NAMALWA (cell line): ENCODE measurements around the gene PIK3C3.
"Not testable (repeated sequence)": the region's sequence is repeated elsewhere in the genome, so short reads cannot be mapped to it uniquely, and the experiment has no call there.

Source experiments
- DNase-seq: peaks from one replicate; pipeline ENCODE4 v3.0.0-alpha.2; 2015; ENCODE audit warnings: low spot score

PIK3C3 gene

DNA sequence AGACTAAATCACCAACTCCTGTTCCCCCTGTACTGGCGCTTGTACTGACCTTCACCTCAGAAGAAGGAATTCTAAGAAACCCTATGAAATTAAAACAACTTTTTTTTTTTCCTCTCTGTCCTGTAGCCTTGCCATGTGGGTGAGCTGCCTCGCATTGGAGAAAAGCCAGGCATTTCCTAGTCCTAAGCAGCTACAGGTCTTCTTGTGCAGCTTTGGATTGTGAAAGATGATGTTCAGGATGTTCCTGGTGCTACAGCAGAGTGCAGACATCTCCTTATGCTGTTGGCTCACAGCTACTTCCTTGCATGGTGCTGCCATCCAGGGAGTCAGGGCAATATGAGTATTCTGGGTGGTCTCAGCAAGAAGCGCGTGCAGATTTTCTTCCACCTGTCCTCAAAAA, 11.9 kb downstream of the PIK3C3 start:
- DNase-seq, result no peak

DNA sequence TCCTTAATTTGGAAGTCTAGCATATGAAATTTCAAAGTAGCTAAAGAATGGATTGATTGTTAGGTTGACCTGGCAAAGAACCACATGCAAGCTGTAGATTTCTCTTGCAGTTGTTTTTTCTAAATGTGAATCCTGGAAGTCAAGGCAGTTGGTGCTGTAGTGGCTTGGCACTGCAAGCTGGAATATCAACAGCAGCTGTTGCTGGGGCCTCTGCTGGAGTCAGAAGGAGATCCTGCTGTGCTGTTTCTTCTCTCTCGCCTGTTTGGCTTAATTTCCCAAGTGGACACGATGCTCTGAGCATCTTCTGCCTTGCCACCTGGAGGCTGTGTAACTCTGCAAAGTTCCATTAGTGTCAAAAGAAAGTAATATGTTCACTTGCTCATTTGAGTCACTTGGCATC, 12.6 kb downstream of the PIK3C3 start:
- no peak for DNase-seq

DNA sequence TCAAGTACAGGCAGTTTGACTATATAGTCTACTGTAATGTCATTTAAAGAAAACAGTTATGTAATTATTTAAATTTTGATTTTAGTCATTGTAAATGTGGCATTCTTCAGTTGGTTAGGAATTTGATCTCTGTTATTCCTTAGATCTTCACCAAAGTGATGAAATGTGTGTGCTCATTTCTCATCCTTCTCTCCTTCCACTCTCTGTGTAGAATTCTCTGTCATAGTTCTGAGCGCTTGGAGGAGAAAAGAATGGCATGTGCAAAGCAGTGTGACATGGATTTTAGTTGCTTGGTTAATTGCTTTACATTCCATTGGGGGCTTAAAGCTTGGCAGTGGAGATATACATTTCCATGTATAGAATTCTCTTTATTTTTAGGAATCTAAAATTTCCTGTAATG, 14.8 kb downstream of the PIK3C3 start:
- DNase-seq, result no peak

DNA sequence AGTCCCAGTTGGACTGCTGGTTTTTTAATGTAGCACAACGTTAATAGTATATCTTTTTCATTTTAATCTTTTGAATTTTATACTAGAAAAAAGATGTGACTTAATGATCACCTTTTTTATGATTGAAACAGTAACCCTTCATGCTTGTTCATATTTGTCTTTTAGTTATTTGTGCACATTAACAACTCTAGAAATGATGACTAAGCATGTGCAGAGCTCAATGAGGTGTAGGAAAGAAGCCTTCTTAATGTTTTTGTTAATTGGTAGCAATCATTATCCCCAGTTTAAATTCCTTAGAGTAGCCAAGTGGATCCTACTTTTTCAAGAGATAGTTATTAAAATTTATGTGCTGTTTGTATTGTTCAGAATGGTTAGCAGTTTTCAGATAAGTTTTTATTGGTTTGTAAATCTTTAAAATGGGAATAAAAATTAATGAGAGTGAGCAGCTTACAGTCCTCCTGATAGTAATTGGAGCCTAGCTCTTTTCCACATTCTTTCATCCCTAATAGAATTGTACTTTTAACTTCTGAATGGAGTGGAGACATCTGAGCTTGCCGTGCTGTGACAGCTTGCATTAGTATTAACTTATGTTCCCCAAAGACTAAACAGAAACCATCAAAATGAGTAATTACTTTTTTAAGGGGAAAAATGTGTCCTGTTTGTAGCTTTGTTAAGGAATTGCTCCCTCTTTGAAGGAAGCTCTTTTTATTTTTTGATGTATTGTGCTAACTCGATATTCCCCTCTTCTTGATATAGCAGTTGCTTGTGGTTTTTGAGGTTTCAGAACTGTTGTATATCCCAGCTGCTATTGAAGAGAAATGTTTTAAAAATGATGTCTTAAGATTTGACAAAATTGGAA, 17.3 kb downstream of the PIK3C3 start:
- DNase-seq, result no peak

DNA sequence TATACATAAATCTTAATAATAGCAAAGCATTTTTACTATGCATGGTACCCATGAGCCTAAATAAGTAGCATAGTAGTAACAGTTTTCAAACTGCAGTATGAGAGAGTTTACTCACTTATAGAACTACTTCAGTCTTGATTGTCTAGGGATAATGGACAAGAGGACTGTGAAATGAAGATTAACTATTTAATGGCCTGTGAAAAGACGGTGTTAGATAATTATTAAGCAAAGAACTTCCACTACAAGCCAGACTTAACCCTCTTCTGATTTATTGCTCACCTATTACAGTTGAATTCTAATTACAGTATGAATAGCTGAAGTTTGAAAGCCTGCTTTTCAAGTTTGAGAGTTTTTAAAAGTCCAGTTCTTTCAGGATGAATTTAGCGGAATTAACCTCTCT, 18.9 kb downstream of the PIK3C3 start:
- DNase-seq, result no peak

DNA sequence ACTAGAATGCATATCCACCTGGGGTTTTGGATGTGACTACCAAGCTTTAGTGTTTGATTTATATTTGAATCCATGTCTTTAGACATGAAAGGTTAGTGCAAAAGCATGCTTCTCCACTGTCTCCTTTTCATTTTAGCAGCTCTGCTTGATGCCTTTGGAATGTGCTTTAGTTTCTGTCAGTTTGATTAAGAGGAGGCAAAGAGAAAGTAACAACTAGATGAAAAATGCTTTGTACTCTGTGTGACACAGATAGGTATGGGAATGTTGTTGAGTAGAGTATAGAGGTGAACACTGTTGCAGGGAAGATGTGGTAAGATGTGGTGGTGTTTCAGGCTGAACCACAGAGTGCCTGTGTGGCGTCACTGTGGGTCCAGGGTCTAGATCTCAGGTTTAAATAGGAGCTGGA, 19.8 kb downstream of the PIK3C3 start:
- DNase-seq, result no peak

DNA sequence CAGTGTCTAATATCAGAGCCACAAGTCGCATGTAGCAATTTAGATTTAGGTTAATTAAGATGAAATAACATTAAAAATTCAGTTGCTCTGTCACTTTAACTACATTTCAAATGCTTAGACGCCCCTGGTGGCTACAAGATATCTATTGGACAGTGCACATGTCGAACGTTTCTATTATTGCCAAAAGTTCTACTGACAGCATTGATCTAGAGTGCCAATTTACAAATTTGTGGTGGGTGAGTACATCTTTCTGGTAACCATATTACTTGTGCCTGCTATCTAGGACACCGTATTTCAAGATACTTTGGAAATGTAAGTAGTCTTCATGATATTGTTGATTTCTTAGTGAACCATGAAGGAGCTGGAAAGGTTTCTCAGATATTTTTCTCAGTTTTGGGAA, 20.2 kb downstream of the PIK3C3 start:
- DNase-seq, result no peak

DNA sequence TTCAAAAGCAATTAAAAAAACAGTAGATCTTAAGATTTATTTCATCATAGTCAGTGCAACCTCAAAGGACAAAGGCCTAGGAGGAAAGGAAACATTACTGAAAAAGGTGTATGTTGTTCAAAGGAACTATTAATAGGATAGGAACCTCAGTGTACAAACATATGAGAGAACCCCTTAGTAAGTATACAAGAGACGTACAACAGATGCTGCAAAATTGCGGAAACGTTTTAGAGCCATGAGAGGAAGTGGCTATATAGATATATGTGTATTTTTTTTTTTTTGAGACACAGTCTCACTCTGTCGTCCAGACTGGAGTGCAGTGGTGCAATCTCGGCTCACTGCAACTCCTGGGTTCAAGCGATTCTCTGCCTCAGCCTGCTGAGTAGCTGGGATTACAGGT, 22.2 kb downstream of the PIK3C3 start:
- no peak for DNase-seq

DNA sequence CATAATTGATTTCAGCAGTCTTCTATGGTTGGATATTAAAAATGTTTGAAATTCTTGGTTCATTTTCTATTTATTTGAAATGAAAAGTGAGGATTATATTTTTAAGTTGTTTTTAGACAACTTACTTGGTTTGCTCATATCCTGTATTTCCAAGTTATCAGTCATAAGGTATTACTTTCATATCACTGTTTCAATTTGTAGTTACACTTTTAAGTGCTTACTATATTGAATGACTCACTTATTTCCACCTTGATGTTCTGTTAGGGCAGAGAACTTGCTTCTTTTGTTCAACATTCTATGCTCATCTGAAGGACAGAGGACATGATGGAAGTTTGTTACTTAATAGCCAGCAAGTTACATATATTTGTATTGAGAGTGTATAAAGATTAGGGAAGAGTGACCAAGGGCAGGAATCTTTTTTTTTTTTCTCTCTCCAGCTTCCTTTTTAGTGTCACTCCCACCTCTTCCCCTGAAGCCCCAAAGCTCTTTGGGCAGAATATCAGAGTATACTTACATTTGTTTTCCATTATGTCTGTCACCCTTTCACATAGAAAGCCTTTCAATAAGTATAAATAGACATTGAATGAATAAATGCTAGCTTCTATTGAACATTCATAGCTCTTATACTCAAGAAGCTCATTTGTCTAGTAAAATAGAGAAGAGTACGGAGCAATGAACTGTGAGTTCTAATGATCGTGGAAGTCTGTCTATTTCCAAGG, 28.1 kb downstream of the PIK3C3 start:
- DNase-seq, result no peak

DNA sequence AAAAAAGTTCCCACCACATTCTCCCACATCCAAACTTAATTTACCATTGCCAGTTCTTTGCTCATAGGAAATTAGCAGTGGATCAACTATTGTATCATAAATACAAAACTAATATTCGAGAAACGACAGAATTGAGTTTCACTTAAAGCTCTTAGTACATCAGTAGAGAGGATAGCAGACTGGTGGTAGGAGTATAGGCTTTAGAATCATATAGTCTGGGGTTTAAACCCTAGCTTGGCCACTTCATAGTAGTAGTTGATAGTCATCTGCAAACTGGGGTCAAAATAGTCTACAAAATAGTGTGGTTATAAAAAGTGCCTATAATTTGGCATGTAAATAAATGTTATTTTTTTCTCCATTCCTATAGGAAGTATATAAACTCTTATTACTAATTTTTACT, 30.9 kb downstream of the PIK3C3 start:
- no peak for DNase-seq

DNA sequence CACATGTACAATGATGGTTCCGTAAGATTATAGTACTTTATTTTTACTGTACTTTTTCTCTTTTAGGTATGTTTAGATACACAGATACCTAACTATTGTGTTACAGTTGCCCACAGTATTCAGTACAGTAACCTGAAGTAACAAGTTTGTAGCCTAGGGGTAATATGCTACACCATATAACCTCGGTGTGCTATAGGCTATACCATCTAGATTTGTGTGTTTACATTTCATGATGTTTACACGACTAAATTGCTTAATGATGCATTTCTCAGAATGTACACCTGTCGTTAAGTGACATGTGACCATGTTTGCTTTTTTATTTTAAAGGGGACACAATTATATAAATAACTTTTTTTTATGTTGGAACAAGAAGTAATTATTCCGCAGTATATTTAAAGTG, 34.5 kb downstream of the PIK3C3 start:
- no peak for DNase-seq

DNA sequence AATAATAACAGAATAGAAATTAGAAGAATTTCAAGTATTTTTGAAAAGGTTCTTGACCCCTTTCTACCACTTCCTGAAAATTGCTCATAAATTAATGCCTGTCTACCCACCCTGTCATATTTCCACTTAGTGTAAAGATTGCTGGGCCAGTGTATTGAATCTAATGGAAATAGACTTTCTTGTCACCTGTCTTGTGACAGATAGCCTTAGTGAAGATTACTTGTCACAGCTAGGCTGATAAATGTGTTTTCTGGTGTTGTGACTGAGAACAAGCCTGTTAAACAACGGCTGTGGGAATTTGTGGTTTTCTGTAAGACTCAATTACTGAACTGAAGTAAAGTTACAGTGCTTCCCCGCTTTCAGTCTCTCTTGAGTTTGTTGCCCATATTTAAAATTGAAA, 37.0 kb downstream of the PIK3C3 start:
- no peak for DNase-seq

DNA sequence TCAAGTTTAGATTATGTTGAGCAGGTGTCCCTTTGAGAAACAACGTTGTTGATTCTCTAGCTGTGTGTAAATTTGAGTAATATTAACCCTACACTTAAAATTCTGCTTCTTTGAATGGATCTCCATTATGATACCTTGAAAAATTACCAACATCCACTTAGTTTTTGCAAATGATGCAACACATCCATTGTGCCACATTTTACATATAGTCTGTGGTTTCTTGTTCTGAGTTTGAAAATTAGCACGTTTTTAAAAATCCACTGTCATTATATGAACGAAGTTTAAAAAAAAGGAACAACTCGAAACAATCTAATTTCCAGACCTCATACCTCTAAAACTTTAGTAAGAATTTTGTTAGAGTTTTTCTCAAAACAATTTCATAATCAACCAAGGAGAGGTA, 37.7 kb downstream of the PIK3C3 start:
- no peak for DNase-seq

DNA sequence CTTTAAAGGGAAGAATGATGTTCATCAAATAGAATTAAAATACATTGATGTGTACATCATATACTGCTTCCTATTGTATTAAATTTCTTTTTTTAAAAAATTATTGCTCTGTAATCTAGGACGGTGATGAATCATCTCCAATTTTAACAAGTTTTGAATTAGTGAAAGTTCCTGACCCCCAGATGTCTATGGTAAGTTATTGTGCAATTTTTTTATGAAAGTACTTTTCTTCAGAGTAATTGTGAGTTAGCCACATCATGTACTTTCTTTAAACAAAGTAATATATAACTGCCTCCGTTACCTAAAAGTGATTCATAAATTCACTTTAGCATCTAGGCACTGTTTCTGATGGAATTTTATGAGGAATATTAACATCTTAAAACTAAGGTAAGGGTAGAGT, 38.1 kb downstream of the PIK3C3 start:
- DNase-seq, result no peak

DNA sequence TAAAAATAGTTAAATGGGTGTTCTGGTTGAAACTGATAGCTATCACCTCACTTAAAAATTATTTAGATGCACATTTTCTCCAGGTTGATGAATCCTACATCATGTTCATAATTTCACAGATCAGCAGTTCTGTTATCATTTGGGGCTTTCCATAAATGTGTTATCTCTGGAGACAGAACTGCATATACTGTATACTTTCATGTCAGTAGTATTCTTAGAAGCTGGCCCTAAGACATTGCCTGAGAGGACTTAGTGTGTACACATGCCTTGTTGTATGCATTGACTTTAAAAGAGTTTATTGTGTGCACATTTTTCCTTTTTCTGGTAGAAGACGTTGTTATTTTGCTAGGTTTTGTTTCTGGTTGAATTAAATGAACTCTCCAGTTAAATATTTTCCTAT, 41.0 kb downstream of the PIK3C3 start:
- DNase-seq, result no peak

DNA sequence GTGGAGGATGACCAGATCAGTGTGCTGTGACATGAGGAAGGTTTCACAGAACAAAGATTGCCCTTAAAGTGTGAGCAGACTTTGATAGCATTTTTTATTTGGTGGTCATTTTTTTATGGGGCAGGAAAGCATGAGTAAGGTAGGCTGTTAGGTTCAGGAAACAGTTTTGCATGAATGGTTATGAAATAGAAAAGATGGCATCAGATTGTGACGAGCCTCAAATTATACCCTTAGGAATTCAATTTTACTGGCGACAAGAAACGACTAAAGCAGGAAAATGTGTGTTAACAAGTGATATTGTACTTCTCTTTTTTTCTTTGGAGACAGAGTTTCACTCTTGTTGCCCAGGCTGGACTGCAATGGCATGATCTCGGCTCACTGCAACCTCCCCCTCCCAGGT, 44.7 kb downstream of the PIK3C3 start:
- DNase-seq, result no peak

DNA sequence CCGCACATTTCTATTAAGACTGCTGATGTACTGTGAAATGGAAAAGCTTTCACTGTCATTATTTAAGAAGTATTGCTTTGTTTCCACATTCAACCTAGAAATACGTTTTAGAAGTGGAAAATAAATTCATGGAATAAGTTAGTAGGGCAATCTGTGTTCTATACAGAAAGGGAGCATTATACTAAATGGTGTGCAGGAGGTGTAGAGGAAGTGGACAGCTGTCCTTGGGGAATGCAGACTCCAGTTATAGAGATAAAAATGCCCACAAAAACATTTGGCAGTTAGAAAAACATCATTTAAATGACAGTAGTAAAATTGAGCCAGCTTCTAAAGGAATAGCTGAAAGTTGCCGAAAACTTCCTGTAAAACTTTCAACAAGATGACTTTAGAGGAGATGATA, 46.8 kb downstream of the PIK3C3 start:
- DNase-seq, result no peak

DNA sequence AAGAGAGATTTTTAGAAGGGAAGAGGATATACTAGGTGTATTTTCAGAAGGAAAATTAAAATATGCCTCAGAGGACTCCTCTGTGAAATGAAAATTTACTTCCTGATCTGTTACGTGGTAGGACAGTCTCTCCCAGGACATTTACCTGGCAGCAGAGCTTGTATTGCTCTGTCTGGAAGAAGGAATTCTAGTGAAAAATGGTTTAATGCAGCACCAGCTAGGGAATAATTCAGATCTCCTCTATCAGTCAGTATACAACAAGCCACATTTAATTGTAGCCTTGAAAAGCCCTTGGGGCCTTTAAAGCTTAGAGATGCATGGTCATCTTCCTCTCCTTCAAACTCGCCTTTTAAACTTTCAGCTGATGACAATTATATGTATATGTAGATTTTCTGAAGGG, 49.6 kb downstream of the PIK3C3 start:
- no peak for DNase-seq

DNA sequence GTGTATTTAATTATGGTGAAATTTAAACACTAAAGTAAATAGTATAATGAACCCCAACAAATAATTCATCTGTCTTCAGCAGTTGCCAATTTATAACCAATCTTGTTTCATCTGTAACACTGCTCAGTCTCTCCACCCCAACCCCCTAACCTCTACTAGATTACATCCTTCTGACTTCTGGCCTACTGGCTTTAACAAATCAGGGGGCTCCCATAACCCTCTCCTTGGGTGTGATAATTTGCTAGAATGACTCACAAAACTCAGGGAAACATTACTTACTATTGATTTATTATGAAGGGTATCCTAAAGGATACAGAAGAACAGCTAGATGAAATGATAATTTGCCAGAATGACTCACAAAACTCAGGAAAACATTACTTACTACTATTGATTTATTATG, 50.7 kb downstream of the PIK3C3 start:
- DNase-seq, result no peak

DNA sequence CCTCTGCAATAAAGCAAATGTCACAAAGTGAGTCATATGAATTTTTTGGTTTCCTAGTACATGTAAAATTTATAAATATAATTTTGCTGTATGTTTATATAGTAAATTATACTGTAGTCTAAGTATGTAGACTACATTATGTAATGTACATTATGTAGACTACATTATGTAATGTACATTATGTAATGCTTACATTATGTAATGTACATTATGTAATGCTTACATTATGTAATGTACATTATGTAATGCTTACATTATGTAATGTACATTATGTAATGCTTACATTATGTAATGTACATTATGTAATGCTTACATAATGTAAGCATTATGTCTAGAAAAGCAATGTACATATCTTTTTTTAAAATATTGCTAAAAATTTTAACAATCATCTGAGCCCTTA, 54.4 kb downstream of the PIK3C3 start:
- not testable (repeated sequence) for DNase-seq

DNA sequence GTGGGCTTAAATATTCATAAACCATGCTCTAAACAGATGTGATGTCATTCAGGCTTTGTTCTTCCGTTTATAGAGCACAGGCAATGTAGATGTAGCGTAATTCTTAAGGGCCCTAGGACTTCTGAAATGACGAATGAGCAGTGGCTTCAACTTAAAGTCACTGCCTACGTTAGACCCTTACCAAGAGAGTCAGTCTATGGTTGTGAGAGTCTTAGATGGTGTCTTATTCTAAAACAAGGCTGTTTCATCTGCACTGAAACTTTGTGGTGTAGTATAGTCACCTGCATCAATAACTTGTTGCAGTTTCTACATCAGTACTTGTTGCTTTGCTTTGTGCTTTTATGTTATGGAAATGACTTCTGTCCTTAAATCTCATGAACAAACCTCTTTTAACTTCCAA, 56.0 kb downstream of the PIK3C3 start:
- DNase-seq, result no peak

DNA sequence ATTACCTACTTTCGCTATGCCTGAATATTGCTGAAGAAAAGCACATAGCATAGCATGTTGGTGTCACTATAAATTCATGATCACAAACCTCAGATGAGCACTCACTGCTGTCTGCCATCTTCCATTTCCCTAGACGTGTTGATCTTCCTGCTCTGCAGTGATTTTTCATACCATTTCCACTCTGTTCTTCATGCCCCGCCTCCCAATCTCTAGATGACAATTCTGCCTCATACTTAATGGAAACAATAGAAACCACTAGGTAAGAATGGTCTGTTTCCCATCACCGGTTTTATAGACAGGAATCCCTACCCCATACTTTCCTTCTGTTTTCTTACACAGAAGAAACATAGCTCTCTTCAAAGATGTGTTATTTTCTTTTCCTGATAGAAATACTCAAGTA, 63.8 kb downstream of the PIK3C3 start:
- no peak for DNase-seq

DNA sequence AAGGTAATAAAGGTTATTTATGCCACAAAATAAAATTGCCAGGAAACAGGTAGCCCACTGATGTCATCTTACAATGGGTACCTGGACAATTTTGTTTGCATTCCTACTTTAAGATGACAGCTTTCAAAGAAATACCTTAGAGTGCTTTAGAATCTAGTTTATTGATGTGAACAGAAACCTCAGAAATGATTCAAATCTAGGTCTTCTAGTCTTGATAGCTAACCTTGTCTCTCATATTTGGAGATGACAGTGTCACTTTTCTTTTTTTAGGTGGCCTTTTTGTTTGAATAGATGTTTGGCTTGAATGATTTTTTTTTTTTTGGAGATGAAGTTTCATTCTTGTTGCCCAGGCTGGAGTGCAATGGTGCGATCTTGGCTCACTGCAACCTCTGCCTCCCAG, 69.1 kb downstream of the PIK3C3 start:
- no peak for DNase-seq

DNA sequence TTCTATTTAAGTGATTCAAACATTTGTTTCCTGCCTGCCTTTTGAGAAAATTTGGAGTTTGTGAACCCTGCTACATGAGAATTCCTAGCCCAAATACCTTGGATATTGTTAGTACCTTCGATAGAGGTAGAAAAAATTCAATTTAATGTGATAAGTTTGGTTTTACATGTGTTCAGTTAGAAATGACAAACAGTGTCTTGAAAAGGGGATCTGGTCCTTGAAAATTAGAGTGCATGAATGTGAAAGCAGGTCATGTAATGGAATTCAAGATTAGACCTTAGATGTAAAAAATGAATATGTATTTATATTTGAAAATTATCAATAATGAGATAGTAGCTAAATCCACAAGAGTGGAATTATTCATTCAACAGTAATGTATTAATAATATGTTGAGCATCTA, 70.5 kb downstream of the PIK3C3 start:
- DNase-seq, result no peak
